KMS-11 (cell line): Measurements from ENCODE around the gene MRM1.

ENCODE experiments used
- H2AFZ ChIP-seq: fragments of 200-600 bp; sonication (generic); 2 replicates; pipeline ENCODE4 v1.6.1; 2016; ENCODE audit warnings: antibody characterized with exemption, mixed run types, low read depth
- H3K27ac ChIP-seq: fragments of 200-600 bp; sonication (generic); 2 replicates; pipeline ENCODE4 v1.6.1; 2016; ENCODE audit warnings: mild to moderate bottlenecking, mixed run types
- H3K27me3 ChIP-seq: fragments of 200-600 bp; sonication (generic); 2 replicates; pipeline ENCODE4 v1.6.1; 2017; ENCODE audit warnings: mild to moderate bottlenecking, low read depth, mixed run types, moderate library complexity; ENCODE audit not compliant: insufficient read depth
- H3K36me3 ChIP-seq: fragments of 200-600 bp; sonication (generic); 2 replicates; pipeline ENCODE4 v1.6.1; 2017; ENCODE audit warnings: mild to moderate bottlenecking, mixed run types; ENCODE audit not compliant: insufficient read depth
- H3K4me1 ChIP-seq: fragments of 200-600 bp; sonication (generic); 2 replicates; pipeline ENCODE4 v1.6.1; 2016; ENCODE audit warnings: mild to moderate bottlenecking, low read depth, mixed run types; ENCODE audit not compliant: poor library complexity, severe bottlenecking
- H3K4me2 ChIP-seq: fragments of 200-600 bp; sonication (generic); 2 replicates; pipeline ENCODE4 v1.7.0; 2016; ENCODE audit warnings: mild to moderate bottlenecking, mixed run types
- H3K4me3 ChIP-seq: fragments of 200-600 bp; sonication (generic); IDR thresholded peaks from 2 replicates; pipeline ENCODE4 v1.6.1; 2017; ENCODE audit warnings: low read depth, low read length, mixed read lengths; ENCODE audit not compliant: insufficient read depth
- H3K79me2 ChIP-seq: fragments of 200-600 bp; sonication (generic); 2 replicates; pipeline ENCODE4 v1.6.1; 2016; ENCODE audit warnings: low read depth, mixed run types; ENCODE audit not compliant: insufficient read depth
- H3K9ac ChIP-seq: fragments of 200-600 bp; sonication (generic); 2 replicates; pipeline ENCODE4 v1.6.1; 2016; ENCODE audit warnings: mild to moderate bottlenecking, mixed run types
- H4K20me1 ChIP-seq: fragments of 200-600 bp; sonication (generic); 2 replicates; pipeline ENCODE4 v1.6.1; 2016; ENCODE audit warnings: mild to moderate bottlenecking, mixed run types; ENCODE audit not compliant: insufficient read depth
- TF ChIP-seq, protein P1 (sequence below): fragments of 200-600 bp; sonication (generic); conservative IDR thresholded peaks from 2 replicates; pipeline ENCODE4 v1.6.1; 2017; ENCODE audit warnings: low read depth, mild to moderate bottlenecking, antibody characterized with exemption, low read length, moderate library complexity, mixed read lengths

The MRM1 gene

DNA sequence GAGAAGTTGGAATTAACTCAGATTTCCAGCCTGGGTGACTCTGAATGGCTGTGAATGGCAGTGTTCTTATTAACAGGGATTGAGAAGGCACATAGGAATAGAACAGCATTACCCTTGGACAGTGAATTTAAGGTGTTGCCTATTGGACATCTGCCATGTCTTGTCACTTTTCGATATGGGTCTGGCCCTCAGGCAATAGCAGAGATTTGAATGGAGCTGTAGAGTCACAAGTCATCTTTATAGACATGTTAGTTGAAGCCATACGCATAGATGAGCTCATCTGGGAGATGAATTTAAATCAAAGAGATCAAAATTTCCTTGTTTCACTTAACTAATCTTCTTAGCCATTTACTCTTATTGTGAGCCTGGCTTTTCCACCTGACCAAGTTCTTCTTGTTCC is 24.6 kb upstream of the MRM1 start:
- Histone ChIP-seq H3K79me2 (no peaks in the 10 kb centered on the region; the same call in 1 of the 2 replicates), H3K27me3 (no peaks in the 10 kb centered on the region), H3K9ac (no peak overlapping the region), H3K4me3 (no peak overlapping the region), H4K20me1 (no peaks in the 10 kb centered on the region), H3K4me1 (no peaks in the 10 kb centered on the region), H3K4me2 (no peak overlapping the region), H3K36me3 (no peaks in the 10 kb centered on the region), H3K27ac (no peak overlapping the region), H2AFZ (no peak overlapping the region)
- TF ChIP-seq, protein P1, sequence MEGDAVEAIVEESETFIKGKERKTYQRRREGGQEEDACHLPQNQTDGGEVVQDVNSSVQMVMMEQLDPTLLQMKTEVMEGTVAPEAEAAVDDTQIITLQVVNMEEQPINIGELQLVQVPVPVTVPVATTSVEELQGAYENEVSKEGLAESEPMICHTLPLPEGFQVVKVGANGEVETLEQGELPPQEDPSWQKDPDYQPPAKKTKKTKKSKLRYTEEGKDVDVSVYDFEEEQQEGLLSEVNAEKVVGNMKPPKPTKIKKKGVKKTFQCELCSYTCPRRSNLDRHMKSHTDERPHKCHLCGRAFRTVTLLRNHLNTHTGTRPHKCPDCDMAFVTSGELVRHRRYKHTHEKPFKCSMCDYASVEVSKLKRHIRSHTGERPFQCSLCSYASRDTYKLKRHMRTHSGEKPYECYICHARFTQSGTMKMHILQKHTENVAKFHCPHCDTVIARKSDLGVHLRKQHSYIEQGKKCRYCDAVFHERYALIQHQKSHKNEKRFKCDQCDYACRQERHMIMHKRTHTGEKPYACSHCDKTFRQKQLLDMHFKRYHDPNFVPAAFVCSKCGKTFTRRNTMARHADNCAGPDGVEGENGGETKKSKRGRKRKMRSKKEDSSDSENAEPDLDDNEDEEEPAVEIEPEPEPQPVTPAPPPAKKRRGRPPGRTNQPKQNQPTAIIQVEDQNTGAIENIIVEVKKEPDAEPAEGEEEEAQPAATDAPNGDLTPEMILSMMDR = no peak

DNA sequence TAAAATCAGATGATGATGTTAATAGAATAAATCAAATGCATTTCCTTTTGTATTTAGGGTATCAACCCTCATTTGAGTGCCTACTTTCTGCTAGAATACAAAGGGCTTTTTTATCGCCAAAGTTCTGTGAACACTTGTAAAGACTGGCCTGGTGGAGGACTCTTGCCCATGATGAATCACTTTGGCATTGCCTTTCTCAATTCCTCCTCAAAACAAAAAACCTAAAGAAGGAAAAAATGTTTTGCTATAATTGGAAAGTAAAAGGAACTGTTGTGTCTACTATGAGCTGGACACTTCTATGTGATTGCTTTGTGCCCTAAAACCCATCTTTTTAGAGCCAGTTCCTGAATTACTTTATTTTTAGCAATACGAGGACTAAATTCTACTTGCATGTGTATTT is 22.7 kb upstream of the MRM1 start:
- Histone ChIP-seq H3K79me2 (no peaks in the 10 kb centered on the region; the same call in 1 of the 2 replicates), H3K4me3 (no peak overlapping the region), H4K20me1 (no peaks in the 10 kb centered on the region), H3K36me3 (no peaks in the 10 kb centered on the region), H3K27me3 (no peaks in the 10 kb centered on the region), H3K4me2 (no peak overlapping the region), H3K27ac (no peak overlapping the region), H2AFZ (no peak overlapping the region), H3K4me1 (no peaks in the 10 kb centered on the region), H3K9ac (no peak overlapping the region)
- TF ChIP-seq, protein P1 = no peak

DNA sequence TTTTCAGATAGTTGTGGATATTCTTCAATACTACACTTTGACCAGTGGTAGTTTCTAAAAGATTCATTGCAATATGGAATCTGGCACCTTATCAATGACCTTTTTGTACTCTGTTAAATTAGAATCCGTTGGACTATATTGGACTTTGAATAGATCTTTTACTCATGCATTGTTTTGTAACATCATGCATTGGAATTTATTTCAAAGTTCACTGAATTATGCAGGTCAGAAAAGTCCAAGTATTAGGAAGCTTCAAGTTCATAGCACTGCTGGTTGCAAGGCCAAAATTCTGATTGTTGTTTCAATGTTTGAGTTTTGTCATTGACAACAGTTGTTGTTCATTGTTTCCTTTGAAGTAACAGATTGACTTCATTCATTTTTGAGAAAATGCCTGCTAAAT is 17.6 kb upstream of the MRM1 start:
- Histone ChIP-seq H3K4me2 (no peak overlapping the region), H4K20me1 (no peaks in the 10 kb centered on the region), H3K4me1 (peaks cover 4% of the 10 kb centered on the region), H3K27me3 (no peaks in the 10 kb centered on the region), H2AFZ (no peak overlapping the region), H3K36me3 (peaks cover 12% of the 10 kb centered on the region; the same call in 1 of the 2 replicates), H3K79me2 (no peaks in the 10 kb centered on the region), H3K27ac (no peak overlapping the region), H3K9ac (no peak overlapping the region), H3K4me3 (no peak overlapping the region)
- TF ChIP-seq, protein P1 = no peak

DNA sequence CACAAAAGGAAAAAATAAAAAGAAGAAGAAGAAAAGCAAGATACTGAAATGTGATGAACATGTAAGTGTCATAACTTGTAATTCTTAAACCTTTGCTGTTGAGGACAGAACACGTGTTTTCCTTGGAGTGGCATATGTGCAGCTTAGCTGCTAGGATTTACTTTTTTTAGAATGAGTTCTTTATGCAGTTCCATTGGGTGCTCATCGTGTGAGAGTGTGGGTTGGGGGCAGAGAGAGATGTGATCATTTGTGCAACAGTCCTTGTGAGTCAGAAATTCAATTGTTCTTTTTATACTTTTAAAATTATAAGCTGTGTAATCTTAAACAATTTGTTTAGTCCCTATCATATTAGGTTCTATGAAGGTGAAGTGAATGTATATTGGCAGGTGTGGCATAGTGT is 15.2 kb upstream of the MRM1 start:
- H3K36me3 ChIP-seq = peaks cover 12% of the 10 kb centered on the region; the same call in 1 of the 2 replicates
- TF ChIP-seq, protein P1 = no peak

More for the DNA sequence above, 15.2 kb upstream of the MRM1 start:
- Histone ChIP-seq H3K27ac (no peak overlapping the region), H3K4me2 (no peak overlapping the region), H3K27me3 (no peaks in the 10 kb centered on the region), H4K20me1 (no peaks in the 10 kb centered on the region), H3K79me2 (no peaks in the 10 kb centered on the region), H3K4me3 (no peak overlapping the region), H3K4me1 (peaks cover 28% of the 10 kb centered on the region), H3K9ac (no peak overlapping the region), H2AFZ (no peak overlapping the region)
